ENCODE data around the gene POLE3.
"Not testable (repeated sequence)": the region's sequence is repeated elsewhere in the genome, so short reads cannot be mapped to it uniquely, and the experiment has no call there.

The POLE3 gene

GRCh38 chr9:113375057-113376023 is 35.1 kb downstream of the POLE3 start:
- no peak for DNase-seq

- no peak for DNase-seq
Observed at GRCh38 chr9:113373676-113374392, 36.6 kb downstream of the POLE3 start.

GRCh38 chr9:113373256-113373655 is 37.2 kb downstream of the POLE3 start:
- DNase-seq, result no peak

- DNase-seq, result no peak
Observed at GRCh38 chr9:113372059-113372458, 38.4 kb downstream of the POLE3 start.

GRCh38 chr9:113370806-113371325 is 39.6 kb downstream of the POLE3 start:
- DNase-seq, result no peak

- no peak for DNase-seq
Observed at GRCh38 chr9:113369855-113370140, 40.7 kb downstream of the POLE3 start.

- DNase-seq, result no peak
Observed at GRCh38 chr9:113368982-113369854, 41.3 kb downstream of the POLE3 start.

GRCh38 chr9:113368348-113368981 is 42.0 kb downstream of the POLE3 start:
- DNase-seq, result no peak

GRCh38 chr9:113365652-113366051 is 44.8 kb downstream of the POLE3 start:
- DNase-seq, result not testable (repeated sequence)

- DNase-seq, result no peak
Observed at GRCh38 chr9:113364951-113365350, 45.5 kb downstream of the POLE3 start.

GRCh38 chr9:113363336-113363735 is 47.1 kb downstream of the POLE3 start:
- DNase-seq, result no peak

GRCh38 chr9:113361304-113362018 is 49.0 kb downstream of the POLE3 start:
- DNase-seq, result no peak

GRCh38 chr9:113360242-113360842 is 50.1 kb downstream of the POLE3 start:
- DNase-seq, result no peak

- DNase-seq, result no peak
Observed at GRCh38 chr9:113359385-113359784, 51.1 kb downstream of the POLE3 start.

Measured in DMS 273 treated with DMSO at 0.1 percent for 48 hours (cell line).